ENCODE data around the gene PTTG1.
A peak's percentile ranks its signal among the peaks of the same experiment; 100 is the strongest.

PTTG1 gene

DNA sequence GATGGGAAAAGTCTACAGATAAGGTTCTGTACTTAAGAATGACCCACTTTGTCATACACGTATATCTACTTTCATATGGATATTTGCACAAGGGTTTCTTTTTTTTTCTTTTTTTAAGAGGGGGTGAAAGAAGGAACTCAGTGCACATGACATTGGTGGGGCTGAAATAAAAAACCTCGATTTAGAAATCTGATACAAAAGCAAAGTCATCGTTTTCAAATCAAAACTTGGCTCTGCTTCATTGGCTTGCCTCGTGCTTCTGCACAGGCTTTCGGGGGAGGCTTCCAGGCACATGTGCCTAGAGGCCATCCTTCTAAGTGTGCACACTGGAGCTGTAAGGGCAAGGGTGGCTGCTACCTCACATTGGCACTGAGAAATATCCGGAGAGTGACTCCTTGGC, 31.1 kb downstream of the PTTG1 start:
- no peak for DNase-seq

DNA sequence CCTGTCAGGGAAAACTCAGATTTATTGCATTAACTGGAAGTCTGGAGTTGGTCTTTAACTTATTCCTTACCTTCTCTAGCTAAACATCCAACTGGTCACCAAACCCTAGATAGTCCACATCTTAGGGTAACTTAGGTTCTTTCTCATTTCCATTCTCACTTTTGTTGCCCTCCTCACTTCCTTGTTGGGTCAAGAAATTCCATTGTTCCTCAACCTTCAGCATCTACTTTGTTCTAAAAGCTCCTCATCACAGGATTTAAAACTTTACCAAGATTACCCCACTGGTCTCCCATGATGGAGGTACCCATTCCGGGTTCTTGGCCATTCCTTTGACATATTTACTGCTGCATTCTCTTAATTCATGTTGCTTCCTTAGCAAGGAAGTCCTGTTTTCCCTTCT, 32.1 kb downstream of the PTTG1 start:
- no peak for DNase-seq

DNA sequence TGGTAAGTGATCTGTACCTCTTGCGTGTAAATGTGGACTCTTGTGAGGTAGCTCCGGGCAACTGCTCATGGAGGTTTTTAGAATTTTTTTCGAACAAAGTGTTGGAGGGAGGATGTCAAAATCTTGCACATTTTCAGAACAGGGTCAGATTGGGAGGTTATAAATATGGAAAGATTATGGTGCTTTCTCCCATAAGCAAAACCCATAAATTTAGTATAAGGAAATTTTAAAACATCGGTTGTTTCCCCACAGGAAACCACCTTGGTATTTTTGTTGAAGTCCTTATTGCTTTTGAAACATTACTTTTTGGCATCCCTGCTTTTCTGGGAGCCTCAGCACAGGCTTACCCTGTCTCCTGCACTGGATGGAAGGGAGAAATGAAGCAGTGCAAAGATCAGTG, 33.9 kb downstream of the PTTG1 start:
- DNase-seq = no peak

DNA sequence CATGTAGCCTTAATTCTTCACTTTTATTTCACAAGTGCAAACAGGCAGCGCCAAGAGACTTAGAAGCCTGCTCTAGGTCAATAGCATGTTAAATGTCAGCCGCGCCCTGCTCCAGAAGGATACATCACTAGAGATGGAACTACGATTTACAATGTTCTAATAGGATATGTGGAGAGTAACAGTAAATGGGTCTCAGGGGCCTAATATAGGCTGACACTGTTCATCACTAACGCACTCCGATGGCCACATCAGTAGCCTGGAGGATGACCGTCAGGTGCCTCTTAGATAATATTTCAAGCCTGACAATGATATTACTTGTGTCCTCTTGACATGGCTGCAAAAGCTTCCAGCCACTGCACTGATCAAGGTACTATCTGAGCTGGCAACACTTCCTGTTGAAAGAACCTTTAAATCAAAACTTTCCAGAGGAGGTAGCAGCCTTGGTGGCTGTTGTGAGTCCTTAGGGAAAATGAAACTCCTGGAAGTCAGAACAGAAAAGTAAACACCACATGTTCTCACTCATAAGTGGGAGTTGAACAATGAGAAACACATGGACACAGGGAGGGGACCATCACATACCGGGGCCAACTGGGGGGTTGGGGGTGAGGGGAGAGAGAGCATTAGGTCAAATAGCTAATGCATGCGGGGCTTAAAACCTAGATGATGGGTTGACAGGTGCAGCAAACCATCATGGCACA, 35.0 kb downstream of the PTTG1 start:
- no peak for DNase-seq

DNA sequence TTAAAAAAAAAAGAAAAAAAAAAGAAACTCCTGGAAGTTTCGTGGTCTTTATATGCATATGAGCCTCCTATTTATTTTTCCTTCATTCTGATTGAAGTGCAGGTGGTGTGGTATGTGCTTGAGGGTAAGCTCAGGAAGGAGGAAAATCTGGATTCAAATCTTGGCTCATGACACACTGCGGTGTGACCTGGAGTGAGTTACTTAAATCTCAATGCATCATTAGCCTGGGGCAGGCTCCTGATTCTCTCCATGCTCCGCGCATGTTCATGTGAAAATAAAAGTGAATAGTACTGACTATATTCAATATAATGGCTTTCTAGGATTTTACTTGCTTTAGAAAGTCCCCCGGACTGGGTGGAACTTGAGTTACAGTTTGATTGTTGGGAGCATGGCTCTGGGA, 35.6 kb downstream of the PTTG1 start:
- DNase-seq = no peak

DNA sequence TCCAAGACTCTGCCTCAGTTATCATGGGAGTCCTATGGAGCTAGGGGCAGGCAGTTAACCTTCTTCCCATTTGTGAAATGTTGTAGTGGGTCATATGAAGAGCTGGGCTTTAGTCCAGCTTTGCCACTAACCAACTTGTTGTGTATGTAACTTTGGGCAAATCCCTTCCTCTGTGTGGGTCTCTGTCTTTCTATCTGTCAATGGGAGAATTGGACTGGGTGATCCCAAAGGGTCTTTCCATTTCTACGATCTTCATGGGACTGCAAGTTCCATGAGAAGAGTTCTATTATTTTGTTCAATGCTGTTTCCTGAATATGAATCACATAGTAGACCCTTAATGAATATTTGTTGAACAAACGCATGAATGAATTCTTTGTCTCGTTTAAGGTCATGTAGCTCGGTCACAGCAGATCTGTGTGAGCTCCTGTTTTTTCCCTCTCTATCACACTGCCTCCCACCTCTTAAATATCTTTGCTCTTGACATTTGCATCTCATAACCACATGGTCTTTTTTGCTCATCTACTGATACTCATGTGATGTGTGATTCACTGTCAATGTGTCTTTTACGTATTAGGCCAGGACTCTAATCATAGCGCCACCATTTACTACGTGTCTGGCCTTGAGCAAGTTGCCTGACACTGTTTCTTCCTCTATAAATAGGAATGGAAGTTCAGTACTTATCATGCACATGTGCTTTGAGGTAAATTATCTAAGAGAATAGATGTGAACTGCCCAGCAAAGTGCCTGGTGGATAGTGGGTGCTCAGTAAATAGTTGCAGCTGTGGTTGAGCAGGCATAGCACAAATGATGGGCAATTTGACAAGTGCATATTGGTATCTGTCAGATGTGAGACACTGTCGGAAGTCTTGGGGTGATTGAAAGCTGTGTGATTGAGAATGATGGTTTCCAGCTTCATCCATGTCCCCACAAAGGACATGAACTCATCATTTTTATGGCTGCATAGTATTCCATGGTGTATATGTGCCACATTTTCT, 37.4 kb downstream of the PTTG1 start:
- DNase-seq = no peak

DNA sequence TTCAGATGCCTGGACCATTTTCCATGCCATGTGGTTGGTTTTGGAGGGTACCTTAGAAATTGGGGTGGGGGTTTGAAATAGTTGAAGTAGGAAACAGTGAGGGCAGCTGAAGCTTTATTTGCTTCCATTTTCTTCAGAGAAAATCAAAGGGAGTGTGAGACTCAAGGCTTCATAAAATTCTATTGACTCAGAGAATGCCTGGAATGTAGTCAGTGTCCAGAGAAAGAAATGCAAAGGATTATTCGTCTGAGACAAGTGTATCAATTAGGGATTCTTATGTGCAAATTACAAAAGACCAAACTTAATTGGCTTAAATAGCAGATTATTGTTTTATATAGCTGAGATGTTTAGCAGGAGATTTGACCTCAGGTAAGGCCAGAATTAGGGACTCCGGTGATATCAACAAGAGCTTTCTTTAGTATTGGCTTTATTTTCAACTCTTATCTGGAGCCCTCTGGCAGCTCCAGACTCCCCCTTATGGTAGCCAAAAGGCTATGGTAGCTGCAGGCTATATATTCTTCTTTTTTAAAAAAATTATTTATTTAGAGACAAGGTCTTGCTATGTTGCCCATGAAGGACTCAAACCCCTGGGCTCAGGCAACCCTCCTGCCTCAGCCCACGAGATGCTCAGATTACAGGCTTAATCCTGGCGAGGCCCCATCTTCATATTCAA, 38.9 kb downstream of the PTTG1 start:
- no peak for DNase-seq

DNA sequence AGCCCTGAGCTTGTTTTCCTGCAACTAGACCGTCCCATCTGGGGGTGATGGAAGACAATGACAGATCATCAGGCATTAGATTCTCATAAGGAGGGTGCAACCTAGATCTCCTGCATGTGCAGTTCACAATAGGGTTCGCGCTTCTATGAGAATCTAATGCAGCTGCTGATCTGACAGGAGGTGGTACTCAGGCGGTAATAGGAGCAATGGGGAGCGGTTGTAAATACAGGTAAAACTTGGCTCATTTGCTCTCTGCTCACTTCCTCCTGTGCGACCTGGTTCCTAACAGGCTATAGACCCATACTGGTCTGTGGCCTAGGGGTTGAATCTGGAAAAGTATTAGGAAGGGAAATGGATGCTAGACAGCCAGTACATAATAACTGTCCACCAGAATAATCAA, 39.7 kb downstream of the PTTG1 start:
- DNase-seq = no peak

DNA sequence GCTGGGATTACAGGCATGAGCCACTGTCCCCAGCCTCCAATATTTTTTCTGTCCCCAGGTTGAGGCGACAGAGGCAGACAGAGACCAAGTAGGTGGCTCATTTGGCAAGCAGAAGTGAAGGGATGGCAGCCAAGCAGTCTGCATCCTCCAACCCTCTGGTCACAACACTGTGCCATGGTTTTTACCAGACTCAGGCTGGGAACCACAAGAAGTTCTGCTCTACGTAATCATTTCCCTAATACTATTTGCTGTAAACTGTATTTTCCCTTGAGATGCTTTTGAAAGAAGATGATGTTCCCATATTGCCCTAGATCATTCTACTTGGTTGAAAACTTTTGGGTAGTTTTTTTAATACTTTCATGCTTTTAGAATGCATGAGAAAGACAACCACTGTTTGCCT, 40.5 kb downstream of the PTTG1 start:
- DNase-seq = no peak

DNA sequence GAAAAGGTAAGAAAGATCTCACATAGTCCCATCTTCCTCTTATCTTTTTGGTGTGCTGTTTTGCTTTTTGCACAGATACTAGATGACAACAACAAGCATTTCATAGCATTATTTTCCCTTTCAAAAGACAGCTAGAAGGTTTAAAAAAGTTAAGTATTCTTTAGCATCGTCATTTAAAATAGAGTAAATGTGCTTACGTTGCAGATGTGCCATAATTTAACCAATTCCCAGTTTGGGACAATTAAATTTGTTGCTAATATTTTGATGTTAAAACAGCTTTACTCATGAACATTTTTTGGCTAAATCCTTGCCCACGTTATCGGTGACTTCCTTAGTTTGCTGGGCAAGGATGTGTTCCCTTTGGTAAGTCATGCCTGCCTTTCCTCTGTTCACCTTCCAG, 41.6 kb downstream of the PTTG1 start:
- DNase-seq = no peak

DNA sequence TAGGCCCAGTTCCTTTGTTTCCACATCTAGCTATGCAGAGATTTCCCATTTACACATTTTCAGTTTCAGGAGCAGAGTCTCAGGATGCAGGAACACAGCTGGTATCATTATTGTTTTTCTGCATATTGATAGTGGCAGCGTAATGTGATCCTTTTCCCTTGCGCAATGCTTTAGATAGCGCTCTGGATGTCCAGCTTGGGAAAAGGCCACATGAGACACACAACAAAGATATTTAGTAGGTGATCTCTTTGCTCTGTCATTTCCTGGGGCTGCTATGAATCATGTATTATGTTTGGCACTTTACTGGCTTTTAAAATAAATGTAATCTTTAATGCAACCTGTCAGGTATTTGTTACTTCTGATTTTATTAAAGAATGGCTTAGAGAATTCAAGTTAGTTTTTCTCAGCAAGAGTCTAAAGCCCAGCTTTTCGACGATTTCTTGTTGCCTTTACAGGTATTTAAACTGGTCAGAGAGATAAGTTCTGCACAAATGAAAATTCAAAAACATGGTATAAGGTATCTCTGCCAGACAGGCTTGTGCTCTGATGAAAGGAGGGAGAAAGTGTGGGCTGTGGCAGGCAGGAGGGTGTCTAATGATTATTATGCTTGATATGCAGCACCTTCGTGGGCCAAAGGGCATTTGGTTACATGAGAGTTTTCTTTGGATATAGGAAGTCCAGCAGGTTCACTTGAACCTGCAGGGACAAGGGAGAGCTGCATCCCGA, 42.2 kb downstream of the PTTG1 start:
- DNase-seq = no peak

DNA sequence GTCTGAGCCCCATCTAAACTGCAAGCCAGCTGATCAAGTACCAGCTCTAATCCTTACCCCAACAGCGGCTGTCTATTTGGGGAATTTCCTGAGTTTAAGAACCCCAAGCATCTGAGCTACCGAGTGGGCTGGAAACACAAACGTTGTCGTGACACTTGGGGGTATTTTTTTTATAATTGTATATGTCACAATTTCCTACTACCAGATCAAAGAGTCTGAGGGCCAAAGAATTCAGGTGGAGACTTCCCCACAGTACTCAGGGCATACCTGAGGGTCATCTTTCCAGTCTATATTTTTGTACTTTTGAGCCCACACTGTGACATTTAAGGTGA, 42.8 kb downstream of the PTTG1 start:
- DNase-seq = no peak

DNA sequence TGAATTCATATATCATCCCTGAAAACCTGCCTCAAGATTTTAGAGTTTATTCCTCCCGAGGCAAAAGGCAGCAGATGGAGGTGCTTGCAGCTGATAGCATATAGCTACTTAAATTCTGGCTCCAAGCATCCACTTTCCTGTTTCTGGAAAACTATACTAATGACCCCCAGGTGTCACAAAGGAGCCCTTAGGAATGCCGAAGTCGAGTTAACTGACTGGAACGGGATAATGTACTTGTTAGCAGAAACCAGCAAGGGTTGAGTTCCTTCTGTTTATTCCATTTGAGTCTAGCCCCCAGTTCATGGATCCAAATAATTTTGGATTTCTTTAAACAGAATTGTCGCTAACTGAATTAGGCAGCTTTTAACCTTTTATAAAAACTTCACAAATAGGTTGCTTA, 44.5 kb downstream of the PTTG1 start:
- no peak for DNase-seq

DNA sequence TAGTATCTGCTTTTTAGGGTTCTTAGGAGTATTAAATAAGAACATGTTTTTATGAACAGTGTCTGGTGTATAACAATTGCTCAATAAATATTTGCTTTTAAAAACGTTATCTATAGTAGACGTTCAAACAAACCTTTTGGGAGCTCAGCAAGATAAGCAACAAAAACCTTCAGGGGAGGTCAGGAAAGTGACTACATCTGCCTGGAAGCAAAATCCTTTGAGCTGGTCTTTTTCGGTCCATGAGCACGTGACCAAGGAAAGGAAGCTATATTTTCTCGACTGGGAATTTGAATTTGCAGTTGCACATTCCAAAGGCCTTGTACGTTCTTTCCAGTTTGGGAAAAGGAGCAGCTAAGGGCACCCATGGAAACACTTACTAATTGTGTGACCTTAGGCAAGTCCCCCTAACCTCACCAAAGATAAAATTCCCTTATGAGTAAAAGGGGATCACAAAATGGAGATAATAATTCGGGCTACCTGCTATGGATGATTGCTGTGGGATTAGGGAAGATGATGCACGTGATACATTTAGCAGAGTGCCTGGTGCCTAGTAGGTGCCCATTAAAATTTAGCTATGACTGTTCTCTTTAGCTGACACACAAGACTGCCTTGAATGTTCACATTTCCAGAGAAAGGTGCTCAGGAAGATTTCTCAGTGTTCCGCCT, 45.4 kb downstream of the PTTG1 start:
- no peak for DNase-seq

DNA sequence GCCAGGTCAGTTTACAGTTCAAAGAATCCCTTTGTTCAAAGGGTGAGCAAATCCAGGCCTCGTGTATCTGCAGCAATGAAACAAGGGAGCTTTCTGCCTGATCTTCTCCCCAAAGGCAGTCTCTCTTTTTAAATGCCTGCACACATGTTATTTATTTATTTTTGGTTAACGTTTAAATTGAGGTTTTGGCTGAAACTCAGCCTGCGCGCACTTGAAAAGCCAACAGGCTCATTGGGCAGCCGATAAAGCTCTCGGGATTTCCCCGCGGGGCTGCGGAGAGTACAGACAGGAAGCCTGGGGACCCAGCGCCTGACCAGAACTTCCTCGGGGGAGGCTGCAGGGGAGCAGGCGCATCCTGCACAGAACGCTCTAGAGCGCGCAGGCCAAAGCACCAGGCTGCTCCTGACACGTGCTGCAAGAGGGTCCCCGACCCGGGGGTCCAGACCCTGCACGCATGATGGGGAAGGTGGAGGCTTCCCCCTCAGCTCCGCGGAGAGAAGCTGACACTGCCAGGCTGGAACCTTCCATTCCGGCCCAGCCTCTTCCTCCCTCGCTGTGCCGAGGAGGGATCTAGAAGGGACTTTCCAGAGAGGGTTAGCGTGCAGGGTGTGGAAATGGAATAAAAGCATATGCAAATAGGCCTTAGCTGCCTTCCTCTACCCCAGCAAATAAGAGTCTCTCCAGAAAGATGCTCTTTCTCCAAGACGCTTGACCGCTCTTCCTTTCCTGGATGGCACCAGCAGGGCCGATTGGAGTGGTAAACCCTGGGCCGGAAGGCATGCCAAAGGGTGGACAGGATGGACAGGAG, 46.1 kb downstream of the PTTG1 start:
- peak in 32 of 58 donors; percentile 1 to 33 (median 14) for DNase-seq

DNA sequence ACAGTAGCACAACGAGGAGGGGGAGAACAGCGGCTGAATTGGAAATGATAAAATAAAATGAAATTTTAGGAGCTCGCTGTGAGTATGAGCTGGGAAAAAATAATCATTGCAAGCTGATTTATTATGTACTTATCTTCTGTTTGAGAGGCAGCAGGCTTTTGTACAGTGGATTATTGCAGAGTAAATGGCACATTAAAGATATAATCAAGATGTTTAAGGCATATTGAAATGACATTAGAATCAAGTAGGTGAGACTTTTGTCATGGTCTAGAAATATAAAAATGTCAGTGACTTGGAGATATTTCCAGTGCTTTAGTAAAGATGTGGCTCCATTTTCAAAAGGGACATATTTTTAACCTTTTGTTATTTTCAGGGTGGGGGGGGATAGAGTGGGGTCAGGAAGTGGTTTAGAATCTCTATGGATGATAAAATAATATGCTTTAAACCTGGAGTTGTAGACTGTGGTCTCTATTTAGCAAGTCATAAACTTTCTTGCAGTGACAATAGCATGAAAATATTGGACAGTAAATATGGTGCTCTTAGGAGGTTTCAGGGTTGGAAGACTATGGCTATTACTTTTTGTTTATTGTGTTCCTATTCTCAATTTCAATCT, 46.8 kb downstream of the PTTG1 start:
- DNase-seq = no peak

DNA sequence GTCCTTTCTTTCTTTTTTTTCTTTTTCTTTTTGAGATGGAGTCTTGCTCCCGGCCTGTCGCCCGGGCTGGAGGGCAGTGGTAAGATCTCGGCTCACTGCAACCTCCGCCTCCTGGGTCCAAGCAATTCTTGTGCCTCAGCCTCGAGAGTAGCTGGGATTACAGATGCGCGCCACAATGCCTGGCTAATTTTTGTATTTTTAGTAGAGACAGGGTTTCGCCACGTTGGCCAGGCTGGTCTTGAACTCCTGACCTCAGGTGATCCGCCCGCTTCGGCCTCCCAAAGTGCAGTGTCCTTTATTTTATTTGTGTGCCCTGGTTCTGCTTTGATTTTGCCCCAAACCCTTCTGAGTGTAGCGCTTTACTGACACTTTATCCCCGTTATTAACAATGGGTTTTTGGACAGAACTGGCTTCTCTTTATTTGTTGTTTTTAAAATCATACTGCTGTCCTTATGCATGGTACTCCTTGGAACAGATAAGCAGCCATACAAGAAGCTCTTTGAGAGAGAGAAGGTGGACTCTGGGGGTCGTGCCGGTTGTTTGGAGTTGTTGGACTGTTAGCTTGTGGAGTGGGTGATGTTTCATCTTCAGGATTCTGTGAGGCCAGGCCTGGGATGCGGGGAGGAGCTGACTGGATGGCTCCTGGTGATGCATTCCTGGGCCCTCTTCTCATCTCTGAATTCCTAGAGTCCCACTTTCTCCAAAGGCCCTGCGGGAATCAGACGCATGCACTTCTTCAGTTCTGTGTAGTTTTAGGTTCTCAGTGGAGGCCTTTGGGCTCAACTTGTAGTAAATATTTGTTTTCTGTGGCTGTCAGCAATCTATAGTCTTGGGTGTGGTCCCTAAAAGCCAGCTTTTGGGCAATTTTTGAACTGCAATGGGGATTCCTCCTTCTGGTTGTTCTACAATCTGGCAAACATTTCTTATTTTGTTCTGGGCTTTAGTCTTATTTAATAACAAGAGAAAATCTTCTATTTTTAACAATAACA, 47.8 kb downstream of the PTTG1 start:
- no peak for DNase-seq

Measured in anterior cingulate cortex (tissue), 58 donors.